Measurements from ENCODE around the gene NFYA.

DNA sequence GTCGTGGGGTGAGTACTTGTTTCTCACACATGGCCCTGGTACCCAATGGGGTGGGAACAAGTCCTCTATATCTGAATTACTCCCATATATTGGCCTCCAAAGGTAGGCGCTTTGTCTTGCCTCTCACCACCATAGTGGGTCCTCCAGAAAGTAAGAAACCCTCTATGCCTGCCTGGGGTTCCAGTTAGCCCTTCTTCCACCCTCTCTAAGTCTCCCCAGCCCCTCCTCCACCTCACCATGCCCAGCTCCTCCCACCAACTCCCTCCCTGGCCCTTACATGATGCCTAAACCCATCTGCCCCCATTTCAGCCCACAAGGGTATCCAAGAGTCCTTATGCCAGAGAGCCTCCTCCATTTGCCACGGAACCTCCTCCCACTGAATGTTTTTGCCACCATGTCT is 29.6 kb upstream of the NFYA start:
- TF ChIP-seq ZNF202 (tag by site-specific recombination; IDR thresholded peaks at IDR 0.05; ENCODE audit: borderline replicate concordance) = no peak
- TF ChIP-seq, protein P1, sequence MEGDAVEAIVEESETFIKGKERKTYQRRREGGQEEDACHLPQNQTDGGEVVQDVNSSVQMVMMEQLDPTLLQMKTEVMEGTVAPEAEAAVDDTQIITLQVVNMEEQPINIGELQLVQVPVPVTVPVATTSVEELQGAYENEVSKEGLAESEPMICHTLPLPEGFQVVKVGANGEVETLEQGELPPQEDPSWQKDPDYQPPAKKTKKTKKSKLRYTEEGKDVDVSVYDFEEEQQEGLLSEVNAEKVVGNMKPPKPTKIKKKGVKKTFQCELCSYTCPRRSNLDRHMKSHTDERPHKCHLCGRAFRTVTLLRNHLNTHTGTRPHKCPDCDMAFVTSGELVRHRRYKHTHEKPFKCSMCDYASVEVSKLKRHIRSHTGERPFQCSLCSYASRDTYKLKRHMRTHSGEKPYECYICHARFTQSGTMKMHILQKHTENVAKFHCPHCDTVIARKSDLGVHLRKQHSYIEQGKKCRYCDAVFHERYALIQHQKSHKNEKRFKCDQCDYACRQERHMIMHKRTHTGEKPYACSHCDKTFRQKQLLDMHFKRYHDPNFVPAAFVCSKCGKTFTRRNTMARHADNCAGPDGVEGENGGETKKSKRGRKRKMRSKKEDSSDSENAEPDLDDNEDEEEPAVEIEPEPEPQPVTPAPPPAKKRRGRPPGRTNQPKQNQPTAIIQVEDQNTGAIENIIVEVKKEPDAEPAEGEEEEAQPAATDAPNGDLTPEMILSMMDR (tag by site-specific recombination; IDR thresholded peaks at IDR 0.05) = no peak

Data from HEK293 (cell line).